GM18526 (cell line): ENCODE results near the gene CCDC85B.
A peak's percentile ranks its signal among the peaks of the same experiment; 100 is the strongest.

Experiments used
- POLR2A ChIP-seq: IDR thresholded peaks from 3 replicates; pipeline ENCODE4 v1.6.1; 2011; ENCODE audit not compliant: insufficient read length; ENCODE audit errors: extremely low read depth

CCDC85B gene

DNA sequence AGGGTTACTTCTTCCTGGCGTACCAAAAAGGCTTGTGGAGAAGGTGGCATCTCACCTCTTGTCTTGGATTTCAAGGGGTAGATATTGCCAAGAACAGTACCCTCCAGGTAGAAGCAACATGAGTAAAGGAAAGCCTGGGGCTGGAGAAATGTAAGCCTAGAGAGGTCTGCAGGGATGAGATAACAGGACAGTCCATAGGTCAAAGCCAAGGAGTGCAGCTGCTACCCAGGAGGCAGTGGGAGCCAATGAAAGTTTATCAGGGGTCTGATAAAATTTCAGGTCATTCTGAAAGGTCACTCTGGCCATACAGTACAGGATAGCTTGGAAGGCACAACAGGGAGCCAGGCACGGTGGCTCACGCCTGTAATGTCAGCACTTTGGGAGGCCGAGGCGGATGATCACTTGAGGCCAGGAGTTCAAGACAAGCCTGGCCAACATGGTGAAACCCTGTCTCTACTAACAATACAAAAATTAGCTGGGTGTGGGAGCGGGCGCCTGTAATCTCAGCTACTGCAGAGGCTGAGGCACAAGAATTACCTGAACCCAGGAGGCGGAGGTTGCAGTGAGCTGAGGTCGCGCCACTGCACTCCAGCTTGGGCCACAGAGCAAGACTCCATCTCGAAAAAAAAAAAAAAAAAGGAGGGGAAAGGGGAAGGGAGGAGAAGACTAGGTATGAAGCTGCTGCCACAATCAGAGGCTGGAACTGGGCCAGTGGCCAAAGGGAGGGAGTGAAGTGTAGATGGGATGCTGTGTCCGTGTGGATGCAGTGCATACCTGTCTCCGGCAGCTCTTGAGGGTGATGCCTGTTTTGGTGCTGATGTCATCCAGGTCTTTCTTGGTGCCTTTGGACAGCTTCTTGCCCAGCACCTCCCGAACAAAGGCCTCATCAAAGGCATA lies 3.4 kb upstream of the CCDC85B start:
- TF ChIP-seq POLR2A: no peak

GRCh38 chr11:65887723-65888162 lies 2.7 kb upstream of the CCDC85B start:
- no peak for TF ChIP-seq POLR2A

DNA sequence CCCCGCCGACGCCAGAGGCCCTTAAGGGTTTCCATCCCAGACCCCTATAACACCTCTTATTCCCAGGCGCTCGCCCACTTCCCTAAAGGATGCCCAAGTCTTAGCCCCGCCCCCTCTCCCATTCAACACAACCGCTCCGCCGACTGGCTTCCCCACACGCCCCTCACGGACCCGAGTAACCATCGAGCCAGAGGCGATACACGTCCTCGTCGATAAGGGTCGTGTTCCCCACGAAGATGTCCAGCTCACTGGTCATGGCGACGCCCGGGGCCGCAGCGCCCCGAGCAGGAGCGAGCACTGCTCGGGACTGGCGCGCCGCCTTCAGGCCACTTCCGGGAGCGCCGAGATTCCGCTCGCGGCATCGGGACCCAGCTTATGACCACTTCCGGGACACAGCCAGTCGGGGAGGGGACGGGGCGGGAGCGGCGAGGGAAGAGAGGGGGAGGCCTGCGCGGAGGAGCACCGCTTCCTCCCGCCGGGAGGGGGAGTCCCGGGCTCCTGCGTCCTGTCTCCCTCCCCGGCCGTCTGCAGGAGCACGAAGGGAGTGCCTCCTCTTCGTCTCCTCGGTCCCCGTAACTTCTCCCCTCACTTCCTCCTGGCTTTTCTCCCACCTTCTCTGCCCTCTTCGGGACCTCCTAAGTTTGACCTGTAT lies 2.2 kb upstream of the CCDC85B start, which contains the start of gene FIBP:
FIBP (minus strand) TSS at position 309 of the 652 bp plus-strand sequence; CDS start at position 256, 53 bp downstream.
- TF ChIP-seq POLR2A: peak; percentile 93

- TF ChIP-seq POLR2A: no peak
Observed at GRCh38 chr11:65891219-65892136, 1.0 kb downstream of the CCDC85B start.

GRCh38 chr11:65892661-65893317 lies 2.3 kb downstream of the CCDC85B start:
- peak; percentile 2 for TF ChIP-seq POLR2A

GRCh38 chr11:65894034-65894591 lies 3.6 kb downstream of the CCDC85B start:
- TF ChIP-seq POLR2A: peak; percentile 57

GRCh38 chr11:65895482-65895981 lies 5.1 kb downstream of the CCDC85B start:
- TF ChIP-seq POLR2A: no peak

GRCh38 chr11:65896034-65896999 lies 5.8 kb downstream of the CCDC85B start:
- no peak for TF ChIP-seq POLR2A

DNA sequence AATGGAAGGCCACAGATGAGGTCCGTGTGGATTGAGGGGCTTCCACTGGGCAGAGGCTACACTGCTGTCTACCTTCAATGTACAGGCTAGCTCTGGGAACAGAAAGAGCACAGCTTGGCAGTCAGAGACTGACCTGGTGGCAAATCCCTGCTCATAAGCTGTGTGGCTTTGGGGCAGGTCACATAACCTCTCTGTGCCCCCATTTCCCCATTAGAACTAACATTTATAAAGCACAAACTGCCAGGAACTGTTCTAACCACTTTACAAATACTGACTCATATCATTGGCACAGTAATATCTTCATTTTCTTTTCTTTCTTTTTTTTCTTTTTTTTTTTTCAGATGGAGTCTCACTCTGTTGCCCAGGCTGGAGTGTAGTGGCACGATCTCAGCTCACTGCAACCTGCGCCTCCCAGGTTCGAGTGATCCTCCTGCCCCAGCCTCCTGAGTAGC lies 6.6 kb downstream of the CCDC85B start:
- TF ChIP-seq POLR2A: no peak

DNA sequence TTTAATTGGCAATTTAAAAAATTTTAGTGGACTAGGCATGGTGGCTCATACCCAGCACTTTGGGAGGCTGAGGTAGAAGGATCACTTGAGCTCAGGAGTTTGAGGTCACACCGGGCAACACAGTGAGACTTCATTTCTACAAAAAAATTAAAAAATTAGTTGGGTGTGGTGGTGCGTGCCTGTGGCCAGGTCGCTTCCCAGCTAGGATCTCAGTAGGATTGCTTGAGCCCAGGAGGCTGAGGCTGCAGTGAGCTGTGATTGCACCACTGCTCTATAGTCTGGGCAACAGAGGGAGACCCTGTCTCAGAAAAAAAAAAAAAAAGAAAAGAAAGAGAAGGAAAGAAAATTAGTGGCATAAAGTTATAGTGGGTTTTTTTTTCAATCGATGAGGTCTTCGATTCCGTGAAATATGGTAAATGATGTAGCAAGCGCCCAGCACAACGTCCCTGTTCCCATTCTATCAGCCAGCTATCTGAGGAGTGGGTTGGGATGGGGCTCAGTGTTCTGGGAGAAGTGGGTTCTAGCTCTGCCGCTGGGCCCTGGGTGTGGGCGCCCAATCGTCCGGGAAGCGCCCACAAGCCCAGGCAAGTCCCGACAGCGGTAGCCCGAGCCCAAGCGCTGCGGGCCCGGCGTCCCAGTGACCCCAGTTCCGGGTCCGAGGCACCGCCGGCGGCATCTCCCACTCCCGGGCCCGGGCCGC lies 8.3 kb downstream of the CCDC85B start:
- TF ChIP-seq POLR2A: no peak

GRCh38 chr11:65899356-65900124 lies 9.1 kb downstream of the CCDC85B start:
- TF ChIP-seq POLR2A: no peak

- TF ChIP-seq POLR2A: peak; percentile 22
Observed at GRCh38 chr11:65900125-65900898, 9.8 kb downstream of the CCDC85B start, which contains the start of gene FOSL1. FOSL1 (minus strand) TSS chr11:65900388; CDS start chr11:65900339, 49 bp downstream.
